Liver (tissue), 9 donors: ENCODE data around the gene NUP160. TPM values are rescaled to one million over a fixed set of nuclear protein-coding genes. Genes with fewer than 3 reads are reported as not detected.

ENCODE experiments used
- DNase-seq: peaks from one replicate; pipeline ENCODE4 v3.0.0-alpha.2; 2017; ENCODE audit warnings: low spot score
- H3K27ac ChIP-seq, 2 donors: one replicate each; pipeline ENCODE4 v1.7.0; 2013; ENCODE audit warnings: inconsistent platforms in 2 of 2, low read length in 2 of 2, control low read depth in 1 of 2, low read depth in 1 of 2, mild to moderate bottlenecking in 1 of 2
- H3K27me3 ChIP-seq, 4 donors: one replicate each; pipeline versions ENCODE4 v1.6.1 to v1.7.0; 2013; ENCODE audit warnings: low read length in 3 of 4, inconsistent platforms in 1 of 4, mild to moderate bottlenecking in 1 of 4, moderate library complexity in 1 of 4; ENCODE audit not compliant: control insufficient read depth in 4 of 4, insufficient read depth in 4 of 4
- H3K36me3 ChIP-seq, 4 donors: one replicate each; pipeline versions ENCODE4 v1.6.1 to v1.7.0; 2013; ENCODE audit warnings: low read length in 3 of 4, mild to moderate bottlenecking in 3 of 4, low read depth in 1 of 4, moderate library complexity in 1 of 4; ENCODE audit not compliant: control insufficient read depth in 4 of 4, insufficient read depth in 3 of 4
- H3K4me1 ChIP-seq, 4 donors: one replicate each; pipeline versions ENCODE4 v1.6.1 to v1.7.0; 2013; ENCODE audit warnings: low read length in 3 of 4, mild to moderate bottlenecking in 3 of 4, moderate library complexity in 1 of 4; ENCODE audit not compliant: control insufficient read depth in 4 of 4, insufficient read depth in 4 of 4
- H3K4me3 ChIP-seq, 3 donors: one replicate each; pipeline versions ENCODE4 v1.6.1 to v1.7.0; 2013; ENCODE audit warnings: low read length in 3 of 3, control low read depth in 1 of 3, low read depth in 1 of 3, mild to moderate bottlenecking in 1 of 3
- H3K9ac ChIP-seq, 2 donors: one replicate each; pipeline ENCODE4 v1.7.0; 2013; ENCODE audit warnings: low read length in 2 of 2, mild to moderate bottlenecking in 2 of 2, moderate library complexity in 2 of 2, control low read depth in 1 of 2, low read depth in 1 of 2
- H3K9me3 ChIP-seq, 4 donors: one replicate each; pipeline versions ENCODE4 v1.6.1 to v1.7.0; 2013; ENCODE audit warnings: low read length in 3 of 4; ENCODE audit not compliant: control insufficient read depth in 4 of 4
- CTCF ChIP-seq: fragments of 150-350 bp; IDR thresholded peaks from 2 replicates; pipeline ENCODE4 v1.5.1; 2017; ENCODE audit warnings: improper control_type of control experiment, low read depth, low read length; ENCODE audit not compliant: missing input control
- EGR1 ChIP-seq, 2 donors: IDR thresholded peaks; 2 replicates each; pipeline ENCODE4 v1.6.1; 2016 to 2018; ENCODE audit warnings: antibody characterized with exemption in 2 of 2, low read depth in 2 of 2
- FOXA1 ChIP-seq: IDR thresholded peaks from 2 replicates; pipeline ENCODE4 v1.6.1; 2016; ENCODE audit warnings: antibody characterized with exemption
- FOXA2 ChIP-seq: IDR thresholded peaks from 2 replicates; pipeline ENCODE4 v1.6.1; 2016; ENCODE audit warnings: antibody characterized with exemption
- GABPA ChIP-seq, 2 donors: IDR thresholded peaks in 1 of 2; conservative IDR thresholded peaks in 1 of 2; 2 replicates each; pipeline ENCODE4 v1.6.1; 2016; ENCODE audit warnings: antibody characterized with exemption in 2 of 2, mild to moderate bottlenecking in 1 of 2, moderate library complexity in 1 of 2
- HNF4A ChIP-seq, 2 donors: conservative IDR thresholded peaks; 2 replicates each; pipeline ENCODE4 v1.6.1; 2016; ENCODE audit warnings: antibody characterized with exemption in 2 of 2, mild to moderate bottlenecking in 2 of 2
- HNF4G ChIP-seq: IDR thresholded peaks from 2 replicates; pipeline ENCODE4 v1.6.1; 2016; ENCODE audit warnings: antibody characterized with exemption
- JUND ChIP-seq, 2 donors: IDR thresholded peaks; 2 replicates each; pipeline ENCODE4 v1.6.1; 2016; ENCODE audit warnings: antibody characterized with exemption in 2 of 2
- MAX ChIP-seq: IDR thresholded peaks from 2 replicates; pipeline ENCODE4 v1.6.1; 2016; ENCODE audit warnings: antibody characterized with exemption
- NR2F2 ChIP-seq: IDR thresholded peaks from 2 replicates; pipeline ENCODE4 v1.6.1; 2016; ENCODE audit warnings: antibody characterized with exemption
- RAD21 ChIP-seq, 2 donors: IDR thresholded peaks; 2 replicates each; pipeline ENCODE4 v1.6.1; 2016; ENCODE audit warnings: antibody characterized with exemption in 2 of 2, mild to moderate bottlenecking in 2 of 2
- REST ChIP-seq: IDR thresholded peaks from 2 replicates; pipeline ENCODE4 v1.6.1; 2016; ENCODE audit warnings: antibody characterized with exemption, mild to moderate bottlenecking
- RXRA ChIP-seq, 2 donors: IDR thresholded peaks; 2 replicates each; pipeline ENCODE4 v1.6.1; 2017 to 2018; ENCODE audit warnings: antibody characterized with exemption in 2 of 2, mild to moderate bottlenecking in 1 of 2
- TAF1 ChIP-seq: conservative IDR thresholded peaks from 2 replicates; pipeline ENCODE4 v1.6.1; 2016; ENCODE audit warnings: antibody characterized with exemption, mild to moderate bottlenecking
- YY1 ChIP-seq: IDR thresholded peaks from 2 replicates; pipeline ENCODE4 v1.6.1; 2016; ENCODE audit warnings: antibody characterized with exemption, mild to moderate bottlenecking
- ZBTB33 ChIP-seq: IDR thresholded peaks from 2 replicates; pipeline ENCODE4 v1.6.1; 2016; ENCODE audit warnings: antibody characterized with exemption
- WGBS: extraction: QIAGEN DNeasy Blood & Tissue Kit; methylation state at CpG from one replicate; pipeline ENCODE4 v1.1.7; 2013; 5-methylcytosine and 5-hydroxymethylcytosine counted together
- polyA plus RNA-seq, 2 donors: library from polyadenylated mRNA; stranded (reverse) in 1 of 2; unstranded in 1 of 2; fragments of 200-250 nt in 1 of 2; fragments of >200 nt in 1 of 2; fragmentation: Nextera tagmentation in 1 of 2; extraction: Ambion mirVana in 1 of 2; gene quantifications; one replicate each; pipeline versions ENCODE4 v1.2.1 to v1.2.3, GENCODE V29; 2013 to 2015
- total RNA-seq, 2 donors: library from RNA; depleted of rRNA; stranded (reverse); fragments of >200 nt; gene quantifications; one replicate each; pipeline ENCODE4 v1.2.3, GENCODE V29; 2014
- TF ChIP-seq, protein P1 (sequence below): IDR thresholded peaks from 2 replicates; pipeline ENCODE4 v1.6.1; 2016; ENCODE audit warnings: antibody characterized with exemption
- donor health status: healthy.
- donor health status: healthy.
- donor health status: healthy.
- donor health status: healthy.
- donor health status: healthy.

Gene NUP160
- total and polyA plus RNA-seq, 4 donors: 7.0 to 36.6 (median 17.5) TPM

GRCh38 chr11:47887910-47888569 lies 39.9 kb upstream of the NUP160 start:
- no peak for DNase-seq
- H3K36me3 ChIP-seq: no peaks in the 10 kb centered on the region
- H3K9ac ChIP-seq: no peak overlapping the region
- no peaks in the 10 kb centered on the region for H3K4me1 ChIP-seq
- no peak overlapping the region for H3K27ac ChIP-seq
- H3K4me3 ChIP-seq: no peak overlapping the region
- TF ChIP-seq RAD21 (IDR thresholded peaks at IDR 0.05) (no peak), TAF1 (no peak), NR2F2 (no peak), FOXA2 (no peak), YY1 (no peak), FOXA1 (no peak), REST (no peak), CTCF (no peak), EGR1 (IDR thresholded peaks at IDR 0.05; ENCODE audit: low read depth in 2 of 2) (no peak), GABPA (IDR thresholded peaks at IDR 0.05 in 1 of 2, conservative IDR thresholded peaks at IDR 0.05 in 1 of 2) (no peak), RXRA (IDR thresholded peaks at IDR 0.05) (no peak), HNF4A (conservative IDR thresholded peaks at IDR 0.05) (no peak)
- TF ChIP-seq, protein P1, sequence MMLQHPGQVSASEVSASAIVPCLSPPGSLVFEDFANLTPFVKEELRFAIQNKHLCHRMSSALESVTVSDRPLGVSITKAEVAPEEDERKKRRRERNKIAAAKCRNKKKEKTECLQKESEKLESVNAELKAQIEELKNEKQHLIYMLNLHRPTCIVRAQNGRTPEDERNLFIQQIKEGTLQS: no peak
- WGBS: 91% methylated on average over 5 of the region's 5 CpGs
- H3K9me3 ChIP-seq: no peaks in the 10 kb centered on the region
- H3K27me3 ChIP-seq: no peaks in the 10 kb centered on the region

DNA sequence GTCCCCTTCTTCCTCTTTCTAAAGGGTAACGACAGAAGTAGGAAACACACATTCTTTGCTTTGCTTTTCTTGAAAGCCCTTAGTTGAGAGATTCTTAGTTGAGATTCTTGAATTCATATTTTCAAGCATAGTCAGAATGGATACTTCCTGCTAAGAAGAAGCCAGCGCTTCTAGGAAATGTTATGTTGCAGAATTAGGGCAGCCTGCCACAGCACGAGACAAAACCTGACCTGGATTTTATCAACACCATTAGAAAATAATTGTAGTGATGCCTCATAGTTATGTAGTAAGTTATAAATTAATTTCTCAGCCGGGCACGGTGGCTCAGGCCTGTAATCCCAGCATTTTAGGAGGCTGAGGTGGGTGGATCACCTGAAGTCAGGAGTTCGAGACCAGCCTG lies 37.9 kb upstream of the NUP160 start:
- TF ChIP-seq REST (no peak), ZBTB33 (no peak), HNF4G (no peak), JUND (IDR thresholded peaks at IDR 0.05) (no peak), TAF1 (no peak), CTCF (no peak), FOXA2 (no peak), YY1 (no peak), HNF4A (conservative IDR thresholded peaks at IDR 0.05) (no peak), MAX (no peak), NR2F2 (no peak)
- TF ChIP-seq, protein P1: no peak
- Histone ChIP-seq H3K4me3 (no peak overlapping the region), H3K27ac (no peak overlapping the region), H3K27me3 (no peaks in the 10 kb centered on the region), H3K4me1 (no peaks in the 10 kb centered on the region), H3K9ac (no peak overlapping the region), H3K36me3 (no peaks in the 10 kb centered on the region), H3K9me3 (no peaks in the 10 kb centered on the region)
- DNase-seq: no peak
- 65% methylated on average over 6 of the region's 6 CpGs for WGBS
